Hypothalamus (tissue), 51 donors: ENCODE data around the gene LZTS2.
"Not testable (repeated sequence)": the region's sequence is repeated elsewhere in the genome, so short reads cannot be mapped to it uniquely, and the experiment has no call there.

Experiments
- DNase-seq, 51 donors: peaks; one replicate each; lab custom pipeline; 2025; lab: John Stamatoyannopoulos, UW

LZTS2 gene

DNA sequence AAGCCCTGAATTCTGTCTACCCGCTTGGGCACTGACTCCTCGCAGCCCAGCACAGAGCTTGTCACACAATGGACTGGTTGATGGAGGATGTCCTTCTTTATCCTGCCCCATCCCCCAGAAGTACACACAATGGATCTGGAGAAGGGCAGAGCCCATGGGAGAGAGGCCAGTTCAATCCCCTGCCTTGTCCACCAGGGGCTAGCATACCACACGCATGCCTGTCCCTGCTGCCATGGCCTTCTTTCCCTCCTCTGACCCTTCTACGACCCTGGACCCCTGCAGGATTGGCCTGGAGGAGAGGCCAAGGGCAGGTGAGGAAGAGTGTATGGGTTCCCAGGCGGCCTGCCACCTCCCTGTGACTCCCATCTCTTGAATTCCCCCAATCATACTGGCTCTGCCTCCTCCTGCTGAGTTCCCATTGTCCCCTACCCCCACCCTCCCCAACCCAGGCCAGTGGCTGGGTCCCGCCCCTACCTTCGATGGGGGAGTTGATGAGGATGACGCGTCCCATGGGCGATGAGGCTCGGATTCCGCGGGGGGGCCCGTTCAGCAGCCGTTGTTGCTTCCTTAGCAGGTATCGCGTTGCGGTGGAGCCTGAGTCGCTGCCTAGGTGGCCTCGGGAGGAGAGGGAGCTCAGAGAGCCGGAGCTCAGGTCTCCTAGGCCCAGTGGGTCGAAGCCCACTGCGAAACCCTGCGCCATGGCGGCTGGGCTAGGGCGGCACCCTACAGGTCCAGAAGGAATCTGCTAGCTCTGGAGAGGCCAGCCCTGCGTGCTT, 30.1 kb downstream of the LZTS2 start:
- DNase-seq, result no peak

DNA sequence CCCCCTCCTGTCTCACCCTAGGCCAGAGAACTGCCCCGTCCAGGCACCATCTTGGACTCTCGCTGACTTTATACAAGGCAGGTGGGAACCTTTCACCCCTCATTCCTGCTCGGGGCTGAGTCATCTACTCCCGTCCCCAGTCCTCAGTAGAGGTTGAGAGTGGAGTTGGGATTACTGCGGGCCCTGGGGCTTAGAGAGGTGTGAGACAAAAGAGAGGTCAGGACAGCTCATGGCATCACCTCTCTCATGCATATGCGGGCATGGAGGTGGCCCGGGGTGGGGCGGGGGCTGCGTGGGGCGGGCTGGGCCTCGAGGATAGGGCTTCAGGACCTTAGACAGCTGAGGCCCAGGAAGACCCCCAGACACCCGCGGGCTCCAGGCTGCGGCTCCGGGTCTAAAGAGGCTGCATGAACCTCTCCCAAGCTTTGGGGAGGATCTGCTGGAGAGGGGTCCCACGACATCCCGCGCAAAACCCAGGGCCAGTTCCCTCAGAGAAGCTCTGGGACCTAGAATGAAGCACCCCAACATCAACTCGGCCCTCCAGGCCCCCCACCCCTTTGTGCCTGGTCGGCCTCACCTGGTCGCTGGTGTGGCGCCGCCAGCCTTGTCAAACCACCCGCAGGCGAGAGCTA, 31.0 kb downstream of the LZTS2 start:
- no peak for DNase-seq

DNA sequence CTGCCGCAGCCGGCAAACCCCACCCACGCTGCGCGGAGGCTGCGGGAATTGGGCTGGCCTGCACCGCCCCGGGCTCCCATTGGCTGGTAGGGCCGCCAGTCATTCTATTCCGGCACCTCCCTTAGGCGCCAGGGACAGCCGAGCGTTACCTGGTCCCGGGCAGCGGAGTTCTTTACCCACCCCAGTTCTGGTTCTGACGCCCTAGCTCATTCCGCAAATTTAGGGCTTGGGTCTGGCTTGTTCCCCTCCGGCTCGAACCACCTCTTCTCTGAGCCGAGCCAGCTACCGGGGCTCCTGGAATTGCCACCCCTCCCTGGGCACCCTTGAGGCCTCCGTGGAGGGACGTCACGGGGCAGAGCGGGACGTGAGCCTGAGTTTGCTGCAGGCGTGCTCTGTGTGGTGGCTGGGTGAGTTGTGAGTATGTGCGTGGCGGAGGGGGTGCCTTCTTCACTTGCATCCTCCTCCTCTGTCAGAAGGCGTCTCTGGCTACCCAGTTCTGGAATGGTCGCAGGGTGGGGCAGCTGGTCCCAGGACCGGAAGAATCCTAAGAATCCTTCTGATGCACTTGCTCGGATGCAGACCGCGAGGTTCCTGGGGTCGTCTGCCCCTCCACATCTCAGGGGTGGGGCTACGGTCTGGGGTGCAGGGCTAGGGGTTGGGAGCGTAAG, 31.7 kb downstream of the LZTS2 start, which contains the start of the genes PDZD7 and SFXN3:
Gene PDZD7 (minus strand): TSS at position 2 of the 668 bp plus-strand sequence. CDS start 910 bp downstream, outside the sequence.
Gene SFXN3 (plus strand): TSS at position 107 of the 668 bp plus-strand sequence. CDS start 3,461 bp downstream, outside the sequence.
- peak; percentile 52 to 98 (median 91) for DNase-seq

DNA sequence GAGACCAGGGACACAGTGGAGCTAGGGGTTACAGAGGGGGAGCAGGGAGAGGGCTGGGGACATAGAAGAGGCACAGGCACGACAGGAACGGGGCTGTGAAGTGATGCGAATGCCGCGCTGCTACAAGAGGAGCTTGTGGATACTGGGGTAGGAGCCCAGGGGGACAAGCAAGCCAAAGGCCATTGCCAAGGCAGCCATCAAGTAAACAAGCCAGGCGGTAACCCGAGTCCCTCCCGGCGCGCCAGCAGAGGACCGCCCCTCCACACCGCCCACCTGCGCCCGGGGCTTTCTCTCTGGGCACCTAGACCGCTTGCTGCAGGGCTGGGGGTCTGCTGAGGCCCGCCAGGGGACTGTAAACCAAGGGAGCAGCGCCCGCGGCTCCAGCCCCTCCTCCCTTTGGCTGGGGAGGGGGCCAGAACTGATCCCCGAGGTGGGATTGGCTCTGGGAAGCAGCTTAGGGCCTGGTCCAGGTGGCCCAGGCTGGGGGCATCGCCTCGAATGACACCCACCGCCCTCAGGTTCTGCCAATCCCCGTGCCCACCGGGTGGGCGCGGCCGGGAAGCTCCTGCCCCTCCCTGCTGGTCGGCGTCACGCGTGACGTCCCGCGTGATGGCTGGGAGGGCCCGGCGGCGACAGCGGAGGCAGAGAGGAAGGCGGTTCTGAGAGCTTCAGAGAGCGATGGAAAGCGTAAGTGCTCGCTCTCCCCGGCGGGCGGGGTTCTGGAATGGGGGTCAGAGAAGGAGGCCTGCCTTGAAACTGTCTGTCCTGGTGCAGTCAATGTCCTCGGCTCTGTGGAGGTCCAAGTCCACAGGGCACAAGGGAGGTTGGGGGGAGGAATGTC, 32.4 kb downstream of the LZTS2 start:
- DNase-seq, result peak; percentile 18 to 91 (median 77)

DNA sequence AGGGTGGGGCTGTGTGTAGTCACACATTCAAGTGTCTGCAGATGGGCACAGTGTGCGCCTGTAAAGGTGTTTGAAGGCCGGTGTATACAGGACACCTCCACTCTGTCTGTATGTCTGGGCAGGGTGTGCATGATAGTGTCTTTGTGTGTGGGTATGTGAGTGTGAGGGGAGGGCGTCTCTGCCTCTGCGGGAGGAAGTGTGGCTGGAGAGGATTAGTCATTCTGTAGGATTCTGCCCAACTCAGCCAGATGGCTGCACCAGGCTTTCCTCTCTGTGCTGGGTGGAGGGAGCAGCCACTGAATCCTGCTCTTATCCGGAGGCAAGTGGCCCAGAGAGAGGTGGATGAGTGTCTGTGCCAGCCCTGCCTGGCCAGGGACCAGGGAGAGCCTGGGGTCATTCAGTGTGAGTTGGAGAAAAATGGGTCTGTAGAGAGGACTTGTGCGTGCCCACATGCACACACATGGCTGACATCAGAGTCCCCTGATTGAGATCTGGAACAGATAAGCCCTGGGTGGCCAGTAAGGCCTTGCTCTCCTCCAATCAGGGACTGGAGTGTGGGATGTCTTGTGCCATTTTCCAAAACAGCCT, 33.1 kb downstream of the LZTS2 start:
- DNase-seq, result peak in 36 of 51 donors; percentile 40 to 87 (median 64)

DNA sequence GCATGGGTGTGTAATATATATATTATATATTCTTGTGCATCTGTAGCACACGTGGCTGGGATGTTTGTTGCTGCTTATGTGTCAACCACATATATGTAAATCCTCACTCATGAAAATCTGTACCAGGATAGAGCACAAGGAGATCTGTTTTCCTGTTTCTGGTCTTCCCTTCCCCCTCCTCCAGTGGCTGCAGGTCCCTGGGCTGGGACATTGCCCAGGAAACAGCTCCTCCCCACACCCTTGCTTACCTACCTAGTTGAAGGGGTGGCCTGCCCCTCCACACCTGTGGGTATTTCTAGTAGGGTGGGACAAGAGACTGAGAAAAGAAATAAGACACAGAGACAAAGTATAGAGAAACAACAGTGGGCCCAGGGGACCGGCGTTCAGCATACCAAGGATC, 33.7 kb downstream of the LZTS2 start:
- DNase-seq, result no peak

DNA sequence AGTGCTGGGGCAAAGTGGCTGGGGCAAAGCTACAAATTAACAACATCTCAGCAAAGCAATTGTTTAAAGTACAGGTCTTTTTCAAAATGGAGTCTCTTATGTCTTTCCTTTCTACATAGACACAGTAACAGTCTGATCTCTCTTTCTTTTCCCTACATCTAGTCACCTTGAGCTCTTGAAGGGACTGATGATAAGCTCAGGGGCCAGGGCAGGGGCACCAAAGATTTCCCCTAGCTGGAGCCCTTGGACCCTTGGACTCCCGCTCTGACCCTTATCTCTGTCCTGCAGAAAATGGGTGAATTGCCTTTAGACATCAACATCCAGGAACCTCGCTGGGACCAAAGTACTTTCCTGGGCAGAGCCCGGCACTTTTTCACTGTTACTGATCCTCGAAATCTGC, 34.8 kb downstream of the LZTS2 start:
- DNase-seq, result not testable (repeated sequence)

DNA sequence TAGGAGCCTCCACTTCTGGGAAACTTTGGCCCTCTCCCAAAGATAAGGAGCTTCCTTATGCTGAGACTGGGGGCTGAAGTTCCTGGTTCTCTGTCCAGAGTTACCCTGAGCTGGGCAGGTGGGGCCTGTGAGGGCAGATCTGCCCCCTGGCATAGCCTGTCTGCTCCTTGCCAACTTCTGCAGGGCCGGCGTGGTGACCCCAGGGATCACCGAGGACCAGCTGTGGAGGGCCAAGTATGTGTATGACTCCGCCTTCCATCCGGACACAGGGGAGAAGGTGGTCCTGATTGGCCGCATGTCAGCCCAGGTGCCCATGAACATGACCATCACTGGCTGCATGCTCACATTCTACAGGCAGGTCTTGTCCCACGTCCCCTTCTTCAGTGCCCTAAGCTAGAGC, 35.7 kb downstream of the LZTS2 start:
- no peak for DNase-seq

DNA sequence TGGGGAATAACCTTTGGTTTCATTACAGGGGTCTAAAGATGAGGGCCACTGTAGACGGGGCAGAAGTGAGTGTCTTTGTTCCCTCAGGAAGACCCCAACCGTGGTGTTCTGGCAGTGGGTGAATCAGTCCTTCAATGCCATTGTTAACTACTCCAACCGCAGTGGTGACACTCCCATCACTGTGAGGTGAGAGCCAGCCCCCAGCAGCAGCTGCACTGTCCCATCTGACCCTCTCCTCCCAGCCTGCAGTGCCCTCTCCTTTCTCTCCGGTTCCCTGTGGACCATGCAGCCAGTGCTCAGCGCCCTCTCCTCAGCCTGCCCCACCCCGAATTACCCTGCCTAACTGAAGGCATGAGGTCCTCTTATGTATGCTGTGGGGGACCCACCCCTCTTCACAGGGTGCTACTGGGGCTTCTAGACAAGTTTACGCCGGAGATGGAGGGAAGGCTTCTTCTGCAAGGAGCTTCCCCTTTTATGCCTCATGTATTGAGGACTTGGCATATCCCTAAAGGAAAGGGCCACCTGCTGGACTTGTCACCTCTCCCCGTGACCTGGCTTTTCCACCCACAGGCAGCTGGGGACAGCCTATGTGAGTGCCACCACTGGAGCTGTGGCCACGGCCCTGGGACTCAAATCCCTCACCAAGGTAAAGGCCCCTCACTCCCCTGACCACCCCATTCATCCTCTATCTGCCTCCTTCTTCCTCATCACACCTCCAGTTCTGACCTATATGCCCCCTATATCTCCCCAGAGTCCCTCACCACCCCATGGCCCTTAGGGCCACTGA, 36.5 kb downstream of the LZTS2 start:
- DNase-seq, result no peak

DNA sequence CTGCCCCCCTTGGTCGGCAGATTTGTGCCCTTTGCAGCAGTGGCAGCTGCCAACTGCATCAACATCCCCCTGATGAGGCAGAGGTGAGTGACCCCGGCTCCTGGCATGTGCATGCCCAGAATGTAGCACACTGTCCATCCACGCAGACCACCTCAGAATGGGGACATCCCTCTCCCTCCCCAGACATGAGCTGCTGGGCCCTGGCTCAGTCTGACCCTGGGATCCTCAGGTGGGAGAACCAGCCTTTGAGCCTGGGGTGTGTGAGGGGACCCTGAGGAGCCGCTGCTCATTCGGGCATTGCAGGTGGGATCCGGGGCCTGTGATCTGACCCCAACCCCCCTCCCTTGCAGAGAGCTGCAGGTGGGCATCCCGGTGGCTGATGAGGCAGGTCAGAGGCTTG, 37.1 kb downstream of the LZTS2 start:
- DNase-seq, result no peak

DNA sequence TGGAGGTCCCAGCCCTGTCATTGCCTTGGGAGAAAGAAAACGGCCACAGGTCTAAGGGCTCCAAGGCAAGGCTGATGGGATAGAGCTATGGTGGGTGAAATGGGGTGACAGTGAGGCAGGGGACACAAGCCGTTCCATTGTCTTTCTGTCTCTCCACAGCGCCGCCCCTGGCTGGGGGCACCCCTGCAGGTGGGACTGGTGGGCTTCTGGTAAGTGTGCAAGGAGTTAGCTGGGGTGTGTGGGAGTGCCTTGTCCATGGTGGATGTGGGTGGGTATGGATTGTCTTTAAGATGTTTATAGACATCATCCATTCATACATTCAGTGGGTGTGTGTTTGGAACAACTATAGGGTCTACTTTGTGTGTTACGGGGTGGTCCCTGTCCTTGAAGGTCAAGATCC, 38.9 kb downstream of the LZTS2 start:
- DNase-seq, result no peak

DNA sequence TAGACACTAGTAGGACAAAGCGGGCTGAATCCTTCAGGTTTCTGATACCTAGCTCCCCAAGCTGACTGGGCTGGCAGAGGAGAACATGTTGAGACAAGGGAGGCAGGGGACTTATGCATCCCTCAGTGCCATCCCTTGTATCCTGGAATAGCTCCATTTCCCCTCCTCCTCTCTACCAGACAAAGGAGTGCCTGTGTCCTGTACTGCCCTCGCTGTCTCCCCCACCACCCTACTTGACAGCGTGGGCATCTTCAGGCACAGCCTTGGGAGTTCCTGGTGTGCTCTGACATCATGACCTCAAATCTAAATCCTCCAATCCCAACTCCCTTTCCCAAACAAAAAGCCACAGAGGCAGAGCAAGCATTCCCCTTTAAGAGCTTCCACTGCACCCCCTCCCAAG, 40.5 kb downstream of the LZTS2 start:
- DNase-seq, result peak in 3 of 51 donors; percentile 9 to 17 (median 14)

DNA sequence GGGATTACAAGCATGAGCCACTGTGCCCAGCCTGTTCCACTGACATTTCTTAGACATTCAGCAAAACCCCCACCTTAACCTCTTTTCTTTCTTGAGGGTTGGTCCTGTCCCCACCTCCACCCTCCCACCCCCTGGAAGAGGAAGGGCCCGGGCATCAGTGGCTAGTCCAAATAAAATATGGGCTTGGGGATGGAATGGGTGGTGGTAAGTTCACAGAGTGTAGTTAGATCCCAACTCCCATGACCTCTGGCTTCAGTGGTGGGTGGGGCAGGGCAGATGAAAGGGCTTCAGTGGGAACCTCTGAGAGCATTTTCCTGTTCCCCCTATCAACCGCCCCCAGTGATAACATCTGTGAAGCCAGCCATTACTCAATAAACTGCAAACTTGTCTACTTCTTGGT, 41.2 kb downstream of the LZTS2 start:
- DNase-seq, result no peak

DNA sequence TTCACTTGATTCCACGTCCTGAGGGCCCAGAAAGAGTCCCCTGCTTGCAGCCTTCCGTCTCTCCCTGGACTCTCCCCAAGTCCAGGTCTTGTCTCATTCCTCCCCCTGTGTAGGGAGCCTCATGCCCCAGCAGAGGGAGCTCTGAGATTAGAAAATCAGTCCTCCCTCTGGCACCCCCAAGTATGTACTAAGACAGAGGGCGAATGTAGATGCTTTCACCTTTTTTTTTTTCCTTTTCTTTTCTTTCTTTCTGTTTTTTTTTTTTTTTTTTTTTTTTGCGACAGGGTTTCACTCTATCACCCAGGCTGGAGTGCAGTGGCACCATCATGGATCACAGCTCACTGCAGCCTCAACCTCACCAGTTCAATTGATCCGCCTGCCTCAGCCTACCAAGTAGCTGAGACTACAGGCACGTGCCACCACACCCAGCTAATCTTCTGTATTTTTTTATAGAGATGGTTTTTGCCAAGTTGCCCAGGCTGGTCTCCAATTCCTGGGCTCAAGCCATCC, 41.7 kb downstream of the LZTS2 start:
- peak in 45 of 51 donors; percentile 12 to 85 (median 61) for DNase-seq

DNA sequence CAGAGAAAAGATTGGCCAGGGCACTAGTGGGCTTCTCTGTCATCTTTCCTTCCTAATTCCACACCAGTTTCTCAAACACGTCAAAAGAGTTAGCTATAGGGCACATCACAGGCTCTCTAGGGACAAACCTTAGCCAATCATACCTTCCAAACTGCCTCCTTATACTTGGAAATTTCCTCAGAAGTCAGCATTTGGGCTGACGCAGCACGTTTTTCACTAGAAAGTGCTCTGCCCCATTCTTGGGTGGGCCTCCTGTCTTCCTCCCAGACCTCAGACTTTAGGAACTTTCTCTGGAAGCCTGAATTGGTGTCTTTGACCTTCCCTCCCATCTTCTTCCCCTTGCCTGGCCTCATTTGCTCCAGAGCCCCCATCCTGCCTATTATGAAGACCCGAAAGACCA, 42.5 kb downstream of the LZTS2 start:
- DNase-seq, result no peak

DNA sequence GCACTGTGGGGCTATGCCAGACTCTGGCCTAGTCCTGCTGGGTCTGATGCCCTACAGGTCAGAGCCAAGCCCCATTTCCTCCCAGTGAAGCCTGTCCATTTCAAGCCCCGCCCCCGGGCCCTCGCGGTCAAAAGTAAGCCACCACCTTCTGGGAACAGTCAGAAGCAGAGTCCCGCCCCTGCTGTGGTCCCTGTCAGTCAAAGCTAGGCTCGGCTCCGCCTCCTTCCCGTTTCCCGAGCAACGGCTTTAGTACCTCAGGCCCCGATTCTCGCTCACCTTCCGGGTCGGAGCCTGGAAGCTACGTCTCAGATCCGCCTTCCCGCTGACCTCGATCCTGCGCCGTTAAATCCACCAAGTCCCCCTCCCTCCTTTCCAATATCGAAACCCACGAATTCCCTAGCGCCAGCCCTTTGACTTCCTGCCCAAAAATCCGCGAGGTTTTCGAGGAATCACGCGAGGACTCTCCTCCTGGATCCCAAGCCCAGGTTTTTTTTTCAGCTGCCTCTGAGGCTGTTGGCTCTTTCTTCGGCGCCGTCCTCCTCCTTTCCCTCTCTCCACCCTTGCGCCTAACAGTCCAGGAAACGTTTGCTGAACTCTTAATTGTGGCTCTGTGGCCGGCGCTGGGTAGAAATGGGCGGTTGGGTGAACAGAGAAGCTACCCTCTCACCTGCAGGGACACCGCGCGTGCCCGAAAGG, 43.2 kb downstream of the LZTS2 start:
- DNase-seq, result peak in 49 of 51 donors; percentile 18 to 92 (median 77)

DNA sequence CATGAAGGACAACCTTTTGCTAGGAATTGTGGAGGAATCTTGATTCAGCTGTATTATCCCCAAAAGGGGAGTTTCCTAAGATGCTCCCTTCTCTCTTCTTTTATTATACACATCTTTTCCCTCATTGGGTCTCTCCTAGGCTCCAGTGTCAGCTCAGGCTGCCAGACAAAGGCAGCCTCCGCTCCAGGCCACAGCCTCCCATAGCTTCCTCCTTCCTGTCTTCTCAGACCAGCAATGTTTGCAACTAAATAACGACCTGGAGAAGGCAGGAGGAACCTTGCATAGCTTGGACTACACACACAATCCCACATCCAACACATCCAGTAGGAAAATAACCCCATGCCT, 43.7 kb downstream of the LZTS2 start:
- DNase-seq, result no peak

DNA sequence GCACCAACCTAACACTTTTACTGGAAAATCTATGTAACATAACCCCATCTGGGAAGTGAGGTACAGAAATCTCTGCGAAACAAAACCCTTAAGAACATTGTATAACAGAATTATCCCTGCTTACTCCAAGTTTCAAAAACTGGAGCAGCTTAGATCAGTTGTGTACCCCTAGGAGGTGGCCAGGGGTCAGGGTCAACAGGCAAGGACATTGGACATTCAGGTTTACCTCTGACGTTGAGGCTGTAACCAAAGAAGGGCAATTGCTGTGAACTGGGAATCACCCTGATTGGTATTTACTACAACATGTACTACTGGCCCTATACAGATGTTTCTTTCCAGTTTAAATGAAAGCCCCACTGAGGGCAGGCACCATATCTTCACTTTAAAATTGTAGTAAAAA, 44.5 kb downstream of the LZTS2 start:
- no peak for DNase-seq
